GM18499 (cell line): Measurements from ENCODE around the gene USH1C.

ENCODE experiments used
- ATAC-seq: cut with Tn5 transposase; IDR thresholded peaks from one replicate; pipeline ENCODE4 v1.9.1; 2021; ENCODE audit warnings: moderate number of reproducible peaks; ENCODE audit not compliant: insufficient read depth, unreplicated experiment

The USH1C gene

DNA sequence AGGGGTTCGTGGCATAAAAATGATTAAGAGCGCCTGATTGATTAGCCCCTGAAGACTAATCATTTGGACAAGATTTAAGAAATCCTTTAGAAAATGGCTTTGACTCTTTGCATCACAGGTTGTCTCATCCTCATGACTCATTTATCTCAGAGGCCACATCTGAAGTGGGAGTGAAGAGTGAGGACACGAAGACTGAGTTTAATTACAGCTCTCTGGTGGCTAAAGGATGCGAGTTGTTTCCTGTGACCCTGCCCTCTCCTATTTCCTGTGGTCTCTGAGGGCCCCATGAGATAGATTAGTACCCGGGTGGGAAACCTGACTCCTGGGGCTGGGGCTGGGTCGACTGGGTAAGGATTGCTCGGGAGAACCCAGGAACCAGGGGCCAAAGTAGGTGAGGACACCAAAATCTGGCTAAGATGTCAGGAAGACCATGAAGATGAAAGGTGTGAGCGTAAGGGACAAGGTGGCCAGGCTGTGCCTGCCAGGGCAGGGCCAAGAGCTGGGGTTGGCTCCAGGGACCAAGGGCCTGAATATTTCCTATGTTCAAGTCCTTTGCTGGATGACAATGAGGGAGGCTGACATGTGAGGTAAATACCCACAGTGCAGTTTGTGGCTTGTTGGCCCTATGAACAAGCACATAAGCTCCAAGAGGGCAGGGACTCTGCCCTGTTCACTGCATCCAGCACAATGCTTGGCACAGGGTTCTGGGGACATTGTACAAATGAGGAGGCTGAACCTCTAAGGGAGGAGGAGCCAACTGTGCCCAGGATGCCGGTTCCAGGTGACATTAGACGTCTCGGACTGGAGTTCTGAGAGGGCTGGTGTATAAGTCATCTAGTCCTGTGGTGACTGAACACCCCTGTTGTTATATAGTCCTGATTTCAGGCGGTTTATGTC is 6.5 kb upstream of the USH1C start:
- no peak for ATAC-seq

DNA sequence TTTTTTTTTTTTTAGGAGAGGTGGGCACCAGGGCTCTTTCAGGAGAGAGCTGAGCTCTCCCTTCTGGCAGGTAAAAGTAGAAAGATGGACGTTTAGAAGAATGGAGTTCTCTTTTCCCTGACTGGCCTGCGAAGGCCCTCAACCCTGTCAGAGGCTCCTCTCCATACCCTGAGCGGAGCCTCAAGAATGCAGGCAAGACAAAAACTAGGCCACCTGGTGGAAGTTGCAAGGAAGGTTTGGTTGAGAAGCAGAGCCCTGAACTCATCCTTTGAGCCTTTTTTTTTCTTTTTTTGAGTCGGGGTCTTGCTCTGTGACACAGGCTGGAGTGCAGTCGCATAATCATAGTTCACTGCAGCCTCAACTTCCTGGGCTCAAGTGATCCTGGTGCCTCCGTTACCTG is 4.2 kb upstream of the USH1C start:
- no peak for ATAC-seq

DNA sequence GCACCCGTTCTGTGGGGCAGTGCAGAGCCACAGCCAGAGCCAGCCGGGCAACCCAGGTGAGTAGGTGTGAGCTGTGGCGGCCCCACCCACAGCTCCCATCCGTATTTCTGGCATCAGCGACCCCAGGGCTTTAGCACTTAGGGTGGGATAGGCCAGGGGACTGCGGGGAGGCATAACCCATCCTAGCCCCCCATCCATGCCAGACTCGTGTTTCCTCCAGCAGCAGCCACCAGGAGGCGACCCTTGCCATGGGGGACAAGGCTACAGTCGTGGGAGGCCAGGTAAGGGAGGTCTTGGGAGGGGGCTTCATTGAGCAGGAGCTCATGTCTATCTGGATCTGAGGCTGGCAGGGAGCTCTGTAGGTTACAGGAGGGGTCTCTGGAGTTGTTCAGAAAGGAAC is 3.7 kb upstream of the USH1C start:
- ATAC-seq, result no peak

DNA sequence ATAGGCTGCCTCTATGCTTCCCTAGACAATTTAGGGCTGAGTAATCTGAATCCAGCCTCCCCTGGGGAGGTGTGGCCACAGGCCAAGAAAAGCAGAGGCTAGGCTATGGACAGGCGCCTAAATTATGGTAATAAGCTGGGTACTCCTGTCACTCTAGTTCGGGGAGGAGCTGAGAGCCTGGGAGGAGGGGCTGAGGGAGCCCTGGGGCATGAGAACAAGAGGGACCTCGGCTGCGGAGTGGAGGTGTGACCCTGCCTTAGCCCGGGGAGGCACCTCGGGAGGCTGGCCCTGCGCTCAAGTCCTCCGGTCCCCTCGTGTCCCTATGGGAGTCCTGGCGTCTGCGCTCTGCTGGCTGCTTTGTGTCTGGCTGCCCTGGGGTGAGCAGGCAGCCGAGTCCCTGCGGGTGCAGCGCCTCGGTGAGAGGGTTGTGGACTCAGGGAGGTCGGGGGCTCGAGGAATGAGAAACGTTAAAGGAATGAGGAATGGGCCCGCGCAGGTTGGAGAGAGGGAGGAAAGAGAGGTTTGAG is 2.9 kb upstream of the USH1C start, which contains the start of gene OTOG:
Gene OTOG, plus strand, starts transcription at position 209 of the 527 bp plus-strand sequence. Its CDS starts 114 bp downstream, at position 323.
- ATAC-seq, result no peak

DNA sequence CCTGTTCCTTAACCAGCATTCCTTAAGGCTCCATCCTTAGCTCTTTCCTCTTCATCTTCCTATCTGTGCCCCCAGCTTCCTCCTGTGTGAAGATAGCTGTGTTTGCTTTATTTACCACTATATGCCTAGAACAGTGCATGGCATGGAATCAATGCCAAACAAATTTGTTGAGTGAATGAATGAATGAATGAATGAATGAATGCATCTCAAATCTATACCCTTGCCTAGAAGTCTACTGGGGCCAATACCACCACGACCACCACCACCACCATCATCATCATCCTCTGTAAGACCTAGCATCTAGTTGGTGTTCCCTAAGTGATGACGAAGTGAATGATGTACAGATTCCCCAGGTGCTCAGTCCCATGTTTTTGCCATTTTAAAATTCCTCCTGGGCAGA is 2.0 kb upstream of the USH1C start:
- ATAC-seq, result no peak

DNA sequence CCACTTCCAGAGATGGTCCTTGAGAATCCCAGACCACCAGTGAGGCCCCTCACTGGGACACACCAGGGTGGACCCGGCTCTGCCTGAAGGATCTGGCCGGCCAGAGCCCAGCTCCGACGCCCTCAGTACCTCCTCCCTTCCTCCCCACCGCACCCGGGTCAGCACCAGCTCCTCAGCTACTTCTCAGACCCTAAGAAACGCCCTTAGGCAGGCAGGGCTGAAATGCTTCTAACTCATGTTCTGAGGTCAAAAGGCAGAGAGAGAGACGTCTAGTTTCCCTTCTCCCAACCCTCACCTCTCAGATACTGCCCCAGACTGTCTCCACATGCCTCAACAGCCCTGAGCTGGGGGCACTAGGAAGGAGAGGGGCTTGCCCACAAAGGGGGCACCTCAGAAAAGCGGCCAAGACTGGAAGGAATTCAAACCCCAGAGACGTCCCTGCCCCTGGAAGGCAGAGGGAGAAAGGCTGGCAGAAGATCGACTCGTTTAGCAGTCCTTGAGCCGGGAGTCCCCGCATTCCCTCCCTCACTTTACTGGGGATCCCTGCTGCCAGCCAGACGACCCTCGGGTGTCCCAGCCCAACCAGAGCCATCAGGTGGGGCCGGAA is 539 bp downstream of the USH1C start:
- no peak for ATAC-seq

GRCh38 chr11:17543041-17543440 is 1.2 kb downstream of the USH1C start:
- no peak for ATAC-seq

GRCh38 chr11:17542249-17542648 is 2.0 kb downstream of the USH1C start:
- no peak for ATAC-seq

DNA sequence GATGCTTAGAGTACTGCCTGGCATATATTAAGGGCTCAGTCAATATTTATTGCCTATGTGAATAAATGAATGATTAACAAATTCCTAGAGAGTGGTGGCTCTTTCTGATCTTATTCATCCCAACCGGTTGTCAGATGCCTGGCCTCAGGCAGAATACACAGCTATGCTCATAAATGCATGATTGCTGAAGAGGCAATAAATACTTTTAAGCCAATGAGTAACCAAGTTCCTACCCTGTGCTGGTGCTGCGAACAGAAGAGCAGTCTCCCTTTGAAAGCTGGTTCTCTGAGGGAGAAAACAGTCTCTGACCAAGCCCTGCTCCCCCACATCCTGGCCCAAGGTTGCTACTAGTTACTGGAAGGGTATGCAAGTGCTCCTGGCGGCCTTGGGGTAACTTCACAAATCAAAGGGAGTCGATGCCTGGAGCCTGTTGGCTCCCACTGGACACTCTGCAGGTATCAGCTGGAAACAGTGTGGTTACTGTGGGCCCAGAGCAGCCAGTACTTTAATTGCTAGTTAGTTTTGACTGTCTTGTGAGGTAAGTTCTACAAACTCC is 2.8 kb downstream of the USH1C start:
- ATAC-seq, result no peak

DNA sequence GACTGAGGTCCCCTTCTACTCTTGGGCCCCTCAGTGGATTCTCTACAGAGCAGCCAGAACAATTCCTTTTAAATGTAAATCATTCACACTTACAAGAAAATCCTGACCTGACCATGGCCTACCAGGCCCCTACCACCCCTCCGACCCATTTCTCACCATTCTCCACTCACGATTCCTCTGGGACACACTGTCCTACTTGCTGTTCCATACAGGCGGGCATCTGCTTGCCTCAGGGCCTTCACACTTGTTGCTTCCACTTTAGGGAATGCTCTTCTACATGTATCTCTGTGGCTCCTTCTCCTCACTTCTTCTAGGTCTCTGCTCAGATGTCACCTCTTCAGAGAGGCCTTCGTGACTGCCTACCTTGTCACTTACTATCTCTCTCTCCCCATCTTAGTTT is 3.4 kb downstream of the USH1C start:
- no peak for ATAC-seq

DNA sequence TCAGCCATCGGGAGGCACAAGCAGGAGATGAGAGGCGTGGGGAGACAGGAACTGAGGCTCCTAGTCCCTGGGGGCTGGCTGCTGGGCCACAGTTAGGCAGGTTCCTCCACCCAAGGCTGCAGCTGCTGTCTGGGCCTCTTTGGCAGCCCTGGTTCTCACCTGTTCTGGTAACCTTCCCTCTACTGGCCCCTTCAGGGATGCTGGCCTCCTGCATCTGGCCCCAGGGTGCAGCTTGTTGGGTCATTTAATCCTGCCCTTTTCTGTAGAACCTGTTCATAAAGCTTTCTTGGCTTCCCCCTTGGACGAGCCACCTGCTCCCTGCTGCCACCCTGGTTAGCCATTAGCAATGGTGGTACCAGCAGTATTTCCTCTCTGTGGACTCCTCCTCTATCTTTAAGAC is 5.5 kb downstream of the USH1C start:
- ATAC-seq, result no peak

DNA sequence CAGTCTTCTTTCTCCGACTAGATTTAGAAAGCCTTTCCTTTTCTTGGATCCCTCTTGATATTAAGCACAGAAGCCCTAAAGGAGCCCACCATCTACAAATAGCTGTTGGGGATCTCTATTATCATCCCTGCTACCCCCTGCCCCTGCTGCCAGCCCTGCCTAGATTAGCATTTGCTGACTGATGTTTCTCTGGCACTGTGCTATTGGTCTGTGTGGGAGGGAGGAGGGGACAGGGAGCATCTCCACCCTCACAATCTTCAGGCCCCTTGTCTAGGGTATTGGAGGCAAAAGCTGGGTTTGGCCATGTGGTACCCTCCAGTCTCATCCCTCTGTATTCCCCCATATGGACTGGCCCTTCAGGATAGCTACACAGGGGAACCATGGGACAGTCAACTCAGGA is 6.2 kb downstream of the USH1C start:
- ATAC-seq, result no peak

DNA sequence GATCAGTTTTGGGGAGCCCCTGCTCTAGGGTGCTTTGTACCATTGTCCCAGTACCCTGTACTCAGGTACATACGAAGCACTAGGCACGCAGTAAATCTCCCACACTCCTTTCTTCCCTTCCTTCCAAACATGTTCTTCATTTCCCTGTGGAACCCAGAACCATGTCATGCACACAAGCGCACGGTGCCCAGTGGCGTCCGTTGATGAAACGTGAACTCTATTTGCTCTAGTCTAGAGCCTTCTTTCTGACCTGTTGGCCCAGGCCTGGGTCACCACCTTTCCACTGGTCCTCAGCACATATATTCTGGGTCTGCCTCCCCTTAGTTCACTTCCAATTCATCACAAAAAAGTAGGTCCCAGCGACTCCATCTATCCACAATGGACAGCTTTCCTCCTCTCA is 7.0 kb downstream of the USH1C start:
- no peak for ATAC-seq

DNA sequence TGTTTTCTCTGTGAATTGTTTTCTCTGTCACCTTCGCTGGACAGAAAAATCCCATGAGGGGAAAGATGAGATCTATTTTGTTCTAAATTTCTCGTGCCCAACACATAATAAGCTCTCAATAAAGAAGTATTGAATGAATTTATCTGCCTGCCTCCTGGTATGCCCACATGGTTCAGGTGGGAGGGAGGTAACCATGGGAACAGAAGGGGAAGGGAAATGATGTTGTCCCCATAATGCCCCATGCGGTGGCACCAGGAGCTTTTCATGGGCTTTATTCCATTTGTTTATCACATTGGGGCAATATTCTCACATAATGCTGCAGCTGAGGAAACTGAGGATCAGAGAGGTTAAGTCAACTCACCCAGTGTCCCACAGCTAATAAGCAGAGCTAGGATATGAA is 8.7 kb downstream of the USH1C start:
- ATAC-seq, result no peak

DNA sequence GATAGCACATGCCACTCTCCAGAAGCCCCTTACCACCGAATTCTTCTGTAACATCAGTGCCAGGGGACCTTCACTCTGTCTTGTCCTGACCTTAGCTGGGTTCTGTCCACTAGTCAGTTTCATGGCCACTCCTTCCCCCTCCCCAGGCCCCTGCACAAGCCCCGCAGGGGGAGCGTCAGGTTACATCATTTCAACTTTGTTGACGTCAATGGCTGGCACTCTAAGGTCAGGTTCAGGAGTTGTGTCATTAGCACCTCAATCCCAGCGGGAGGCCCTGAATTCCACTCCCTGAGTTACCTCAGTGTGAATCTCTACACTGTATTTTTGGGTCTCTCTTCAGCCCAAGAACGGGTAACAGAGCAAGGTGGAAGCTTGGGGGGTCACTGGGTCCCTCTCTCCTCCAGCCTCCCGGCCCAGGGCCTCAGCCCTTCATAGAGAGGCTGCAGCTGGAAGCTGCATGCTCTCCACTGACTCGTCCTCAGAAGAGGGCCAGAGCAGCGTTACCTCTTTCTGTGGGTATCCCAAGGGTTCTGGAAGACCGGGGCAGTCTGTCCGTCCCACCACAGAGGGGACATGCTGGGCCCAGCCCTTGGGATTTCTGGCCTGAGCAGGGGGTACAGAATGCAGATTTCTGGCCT is 10.3 kb downstream of the USH1C start:
- ATAC-seq, result no peak

- no peak for ATAC-seq
Observed at GRCh38 chr11:17533341-17533740, 10.9 kb downstream of the USH1C start.

GRCh38 chr11:17532784-17533183 is 11.4 kb downstream of the USH1C start:
- ATAC-seq, result no peak

DNA sequence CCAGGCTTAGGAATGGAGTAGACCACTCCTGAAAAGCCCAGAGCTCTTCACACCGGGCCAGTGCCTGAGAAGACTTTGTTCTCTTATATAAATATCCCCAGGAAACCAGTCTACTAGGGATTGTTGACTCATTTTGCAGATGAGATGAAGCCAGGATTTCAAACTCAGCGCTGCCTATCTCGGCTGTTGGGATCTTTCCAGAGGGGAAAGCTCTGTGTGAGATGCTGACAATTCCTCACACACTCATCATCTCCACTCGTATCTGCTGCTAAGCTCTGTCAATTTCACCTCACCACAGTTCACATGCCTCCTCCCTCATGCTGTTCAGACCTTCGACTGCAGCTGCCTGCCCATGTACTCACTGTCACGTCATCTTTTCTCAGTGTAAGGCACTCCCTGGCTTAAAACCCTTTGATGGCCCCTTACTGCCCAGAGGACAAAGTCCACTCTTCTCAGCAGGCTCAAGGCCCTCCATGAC is 12.5 kb downstream of the USH1C start:
- no peak for ATAC-seq

- no peak for ATAC-seq
Observed at GRCh38 chr11:17531071-17531600, 13.1 kb downstream of the USH1C start.

GRCh38 chr11:17529844-17530185 is 14.4 kb downstream of the USH1C start:
- ATAC-seq, result no peak
